ENCODE measurements around the gene MRO.
"Not testable (repeated sequence)": the region's sequence is repeated elsewhere in the genome, so short reads cannot be mapped to it uniquely, and the experiment has no call there.

MRO gene

GRCh38 chr18:50819728-50820378 lies at the start of gene MRO:
MRO (minus strand) TSS chr18:50820016; CDS start chr18:50809400, 10,616 bp downstream.
- peak; percentile 63 to 70 (median 67) for DNase-seq (ENCODE audit: low read depth in 2 of 3, low spot score in 1 of 3)

- DNase-seq (ENCODE audit: low read depth in 2 of 3, low spot score in 1 of 3) = no peak
These were observed 49.3 kb upstream of the MRO start for GRCh38 chr18:50869150-50869549.

GRCh38 chr18:50866765-50867164 lies 46.9 kb upstream of the MRO start:
- no peak for DNase-seq (ENCODE audit: low read depth in 2 of 3, low spot score in 1 of 3)

DNA sequence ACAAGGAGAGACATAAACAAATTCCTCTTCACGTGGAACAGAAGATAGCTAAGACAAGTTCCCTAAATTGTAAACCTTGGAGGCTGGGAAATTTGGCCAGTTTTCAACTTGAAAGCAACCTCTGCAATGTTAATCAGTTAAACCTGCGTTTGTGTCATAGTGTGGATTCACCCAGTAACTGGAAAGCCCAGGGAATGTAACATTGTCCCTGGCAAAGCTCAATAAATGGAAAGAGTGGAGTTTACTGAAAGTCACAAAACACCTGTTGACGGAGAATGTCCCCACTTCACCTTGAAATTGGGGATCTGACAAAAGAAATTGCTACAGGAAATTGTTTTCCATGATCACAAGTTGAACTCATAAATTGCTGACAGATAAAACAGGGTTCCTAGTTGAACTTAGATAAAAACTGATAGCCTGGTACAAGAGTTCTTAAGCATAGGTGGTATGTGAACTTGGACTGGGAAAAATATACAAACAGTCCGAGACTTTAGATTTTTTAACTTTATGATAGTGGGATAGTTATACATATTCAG lies 44.1 kb upstream of the MRO start:
- no peak for DNase-seq (ENCODE audit: low read depth in 2 of 3, low spot score in 1 of 3)

- DNase-seq (ENCODE audit: low read depth in 2 of 3, low spot score in 1 of 3) = no peak
These were observed 42.6 kb upstream of the MRO start for GRCh38 chr18:50862401-50862800.

- no peak for DNase-seq (ENCODE audit: low read depth in 2 of 3, low spot score in 1 of 3)
These were observed 41.8 kb upstream of the MRO start for GRCh38 chr18:50861617-50862016.

- no peak for DNase-seq (ENCODE audit: low read depth in 2 of 3, low spot score in 1 of 3)
These were observed 40.2 kb upstream of the MRO start for GRCh38 chr18:50859793-50860555.

- no peak for DNase-seq (ENCODE audit: low read depth in 2 of 3, low spot score in 1 of 3)
These were observed 37.9 kb upstream of the MRO start for GRCh38 chr18:50857694-50858093.

DNA sequence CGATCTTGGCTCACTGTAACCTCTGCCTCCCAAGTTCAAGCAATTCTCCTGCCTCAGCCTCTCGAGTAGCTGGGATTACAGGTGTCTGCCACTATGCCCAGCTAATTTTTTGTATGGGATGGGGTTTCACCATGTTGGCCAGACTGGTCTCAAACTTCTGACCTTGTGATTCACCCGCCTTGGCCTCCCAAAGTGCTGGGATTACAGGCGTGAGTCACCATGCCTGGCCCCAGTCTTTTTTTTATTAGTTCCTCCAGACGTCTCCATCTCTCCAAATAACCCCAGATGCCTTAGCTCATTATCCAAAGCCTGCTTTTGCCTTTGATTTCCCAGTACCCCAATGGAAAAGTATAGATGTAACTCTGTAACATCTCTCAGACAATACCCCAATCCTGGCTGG lies 37.4 kb upstream of the MRO start:
- DNase-seq (ENCODE audit: low read depth in 2 of 3, low spot score in 1 of 3) = not testable (repeated sequence)

DNA sequence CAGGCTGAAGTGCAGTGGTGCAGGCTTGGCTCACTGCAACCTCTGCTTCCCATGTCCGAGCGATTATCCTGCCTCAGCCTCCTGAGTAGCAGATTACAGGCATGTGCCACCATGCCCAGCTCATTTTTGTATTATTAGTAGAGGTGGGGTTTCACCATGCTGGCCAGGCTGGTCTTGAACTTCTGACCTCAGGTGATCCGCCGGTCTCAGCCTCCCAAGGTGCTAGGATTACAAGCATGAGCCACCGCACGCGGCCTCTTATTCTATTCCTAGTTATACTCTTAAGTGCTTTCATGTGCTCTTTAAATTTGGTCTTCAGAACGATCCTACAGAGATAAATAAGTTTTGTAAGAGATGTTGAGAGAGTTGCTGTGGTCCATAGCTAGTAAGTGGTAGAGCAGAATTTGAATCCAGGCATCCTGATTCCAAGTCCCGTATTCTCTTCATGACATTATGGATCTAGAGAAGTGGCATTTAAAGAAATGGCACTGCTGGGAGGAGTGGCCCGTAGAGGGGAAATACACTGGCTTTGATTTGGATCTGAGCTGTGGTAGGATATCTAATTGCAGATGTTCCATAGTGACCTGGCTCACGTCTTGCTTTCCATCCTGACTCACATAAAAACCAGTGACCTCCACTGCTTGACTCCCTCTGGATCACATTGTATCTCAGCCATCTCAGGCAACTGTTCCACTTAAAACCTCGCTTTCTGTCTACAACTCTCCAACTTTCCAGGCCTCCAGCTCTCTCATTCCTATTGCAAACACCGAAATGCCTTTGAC lies 36.4 kb upstream of the MRO start:
- DNase-seq (ENCODE audit: low read depth in 2 of 3, low spot score in 1 of 3) = no peak

GRCh38 chr18:50853863-50854271 lies 34.1 kb upstream of the MRO start:
- no peak for DNase-seq (ENCODE audit: low read depth in 2 of 3, low spot score in 1 of 3)

GRCh38 chr18:50850307-50851065 lies 30.7 kb upstream of the MRO start:
- DNase-seq (ENCODE audit: low read depth in 2 of 3, low spot score in 1 of 3) = no peak

- no peak for DNase-seq (ENCODE audit: low read depth in 2 of 3, low spot score in 1 of 3)
These were observed 29.6 kb upstream of the MRO start for GRCh38 chr18:50849419-50849821.

- DNase-seq (ENCODE audit: low read depth in 2 of 3, low spot score in 1 of 3) = no peak
These were observed 29.2 kb upstream of the MRO start for GRCh38 chr18:50848991-50849390.

DNA sequence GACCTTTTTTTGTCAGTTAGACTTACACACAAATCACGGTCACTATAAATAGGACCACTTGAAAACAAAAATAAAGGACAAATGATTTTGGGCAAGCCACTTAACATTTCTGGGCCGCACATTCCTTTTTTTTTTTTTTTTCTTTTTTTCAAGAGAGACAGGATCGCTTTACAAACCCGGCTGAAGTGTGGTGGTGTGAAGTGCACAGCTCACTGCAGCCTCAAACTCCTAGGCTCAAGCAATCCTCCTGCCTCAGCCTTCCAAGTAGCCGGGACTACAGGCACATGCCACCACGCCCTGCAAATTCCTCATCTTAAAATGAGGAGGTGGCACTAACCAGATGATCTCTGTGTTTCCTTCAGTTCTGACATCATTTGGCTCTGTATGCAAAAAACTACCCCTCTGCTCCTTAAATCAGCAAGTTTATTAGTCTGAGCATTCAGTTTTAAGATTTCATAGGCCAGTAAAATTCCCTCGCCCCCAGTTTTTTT lies 28.3 kb upstream of the MRO start:
- DNase-seq (ENCODE audit: low read depth in 2 of 3, low spot score in 1 of 3) = no peak

GRCh38 chr18:50847192-50847591 lies 27.4 kb upstream of the MRO start:
- no peak for DNase-seq (ENCODE audit: low read depth in 2 of 3, low spot score in 1 of 3)

DNA sequence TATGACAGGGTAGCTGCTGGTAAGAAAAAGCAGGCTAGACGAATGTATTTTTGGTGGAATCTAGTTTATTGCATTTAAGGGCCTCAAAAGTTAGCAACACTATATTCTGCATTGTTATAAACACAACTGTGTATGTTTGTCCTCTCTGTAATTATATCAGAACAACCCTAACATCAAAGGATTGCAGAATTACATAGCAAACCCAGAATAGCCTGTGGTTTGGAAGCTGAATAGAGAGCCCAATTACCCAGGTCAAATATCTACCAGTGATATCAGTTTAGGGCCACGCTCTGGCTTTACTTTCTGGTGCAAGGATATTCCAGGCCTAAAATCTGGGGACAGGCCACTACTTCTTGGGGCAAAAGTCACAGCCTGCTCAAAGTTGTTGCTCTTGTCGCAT lies 25.1 kb upstream of the MRO start:
- no peak for DNase-seq (ENCODE audit: low read depth in 2 of 3, low spot score in 1 of 3)

- no peak for DNase-seq (ENCODE audit: low read depth in 2 of 3, low spot score in 1 of 3)
These were observed 24.7 kb upstream of the MRO start for GRCh38 chr18:50844554-50844953.

GRCh38 chr18:50842846-50843245 lies 23.0 kb upstream of the MRO start:
- DNase-seq (ENCODE audit: low read depth in 2 of 3, low spot score in 1 of 3) = no peak

- no peak for DNase-seq (ENCODE audit: low read depth in 2 of 3, low spot score in 1 of 3)
These were observed 20.2 kb upstream of the MRO start for GRCh38 chr18:50839996-50840395.

DNA sequence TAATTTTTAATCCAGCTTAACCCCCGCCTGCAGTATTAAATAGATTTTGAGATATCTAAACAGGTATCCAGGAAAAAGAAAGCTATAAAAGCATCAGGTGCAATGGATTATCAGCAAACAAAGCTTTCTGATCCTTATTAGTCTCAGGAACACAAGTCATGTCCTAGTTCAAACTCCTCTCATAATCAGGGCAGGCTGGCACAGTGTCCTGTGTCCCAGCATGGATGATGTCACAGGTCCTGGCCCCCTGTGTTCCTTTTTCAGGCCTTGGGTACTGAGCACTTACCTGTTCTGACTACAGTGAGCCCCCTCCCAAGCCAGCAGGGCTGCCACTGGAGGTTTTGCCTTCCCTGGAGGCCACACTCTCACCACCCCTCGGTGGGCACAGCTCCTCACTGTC lies 19.5 kb upstream of the MRO start:
- no peak for DNase-seq (ENCODE audit: low read depth in 2 of 3, low spot score in 1 of 3)

Data from stimulated activated CD4-positive, alpha-beta T cell treated with anti-CD3 and anti-CD28 coated beads, Interleukin-12 subunit alpha, Interleukin-12 subunit beta, amount 100 ng/mL, for 48 hours (primary cell).